Fibroblast of skin of scalp (primary cell): Measurements from ENCODE around the gene COLQ. TPM values are rescaled to one million over a fixed set of nuclear protein-coding genes. Genes with fewer than 3 reads are reported as not detected.
"Not testable (repeated sequence)": the region's sequence is repeated elsewhere in the genome, so short reads cannot be mapped to it uniquely, and the experiment has no call there.

Experiments used
- DNase-seq: peaks from one replicate; pipeline ENCODE4 v3.0.0-alpha.2; 2013
- polyA plus RNA-seq, 2 experiments: library from polyadenylated mRNA; unstranded; fragments of 120-200 nt; gene quantifications; one replicate each; pipeline ENCODE4 v1.2.1, GENCODE V29; 2013; ENCODE audit not compliant: insufficient read length in 2 of 2

The COLQ gene
- 0.84 TPM for polyA plus RNA-seq (2013, experiment 1 of 2; ENCODE audit: insufficient read length)
- 0.78 TPM for polyA plus RNA-seq (2013, experiment 2 of 2; ENCODE audit: insufficient read length)

- DNase-seq, result peak; percentile 35
These were observed at the start of gene COLQ for GRCh38 chr3:15521573-15521965. Gene COLQ, minus strand, starts transcription at chr3:15521706. Its CDS starts 81 bp downstream, at chr3:15521625.

- no peak for DNase-seq
These were observed 41.7 kb upstream of the COLQ start for GRCh38 chr3:15563190-15563589.

GRCh38 chr3:15562560-15562959 is 41.1 kb upstream of the COLQ start:
- no peak for DNase-seq

- DNase-seq, result no peak
These were observed 37.1 kb upstream of the COLQ start for GRCh38 chr3:15558581-15558980.

GRCh38 chr3:15557511-15557946 is 36.0 kb upstream of the COLQ start:
- DNase-seq, result peak; percentile 77

- DNase-seq, result no peak
These were observed 35.0 kb upstream of the COLQ start for GRCh38 chr3:15556512-15556911.

GRCh38 chr3:15553749-15554148 is 32.2 kb upstream of the COLQ start:
- no peak for DNase-seq

GRCh38 chr3:15551902-15552301 is 30.4 kb upstream of the COLQ start:
- DNase-seq, result no peak

GRCh38 chr3:15549846-15550245 is 28.3 kb upstream of the COLQ start:
- DNase-seq, result no peak

- DNase-seq, result no peak
These were observed 21.1 kb upstream of the COLQ start for GRCh38 chr3:15542614-15543013.

GRCh38 chr3:15541371-15541770 is 19.9 kb upstream of the COLQ start:
- DNase-seq, result no peak

- DNase-seq, result no peak
These were observed 17.6 kb upstream of the COLQ start for GRCh38 chr3:15539066-15539465.

GRCh38 chr3:15538345-15538744 is 16.8 kb upstream of the COLQ start:
- DNase-seq, result no peak

GRCh38 chr3:15536856-15537255 is 15.3 kb upstream of the COLQ start:
- no peak for DNase-seq

GRCh38 chr3:15535732-15536131 is 14.2 kb upstream of the COLQ start:
- no peak for DNase-seq

GRCh38 chr3:15532614-15533013 is 11.1 kb upstream of the COLQ start:
- DNase-seq, result not testable (repeated sequence)

- no peak for DNase-seq
These were observed 9.8 kb upstream of the COLQ start for GRCh38 chr3:15531346-15531745.

- DNase-seq, result no peak
These were observed 7.5 kb upstream of the COLQ start for GRCh38 chr3:15528854-15529537.

GRCh38 chr3:15527031-15527459 is 5.5 kb upstream of the COLQ start:
- no peak for DNase-seq

- no peak for DNase-seq
These were observed 4.3 kb upstream of the COLQ start for GRCh38 chr3:15525790-15526189.

GRCh38 chr3:15523660-15524417 is 2.3 kb upstream of the COLQ start:
- no peak for DNase-seq

- no peak for DNase-seq
These were observed 510 bp upstream of the COLQ start for GRCh38 chr3:15522016-15522415.

GRCh38 chr3:15520804-15521572 is 518 bp downstream of the COLQ start:
- no peak for DNase-seq
